ENCODE measurements around the gene TFR2.
"Not testable (repeated sequence)": the region's sequence is repeated elsewhere in the genome, so short reads cannot be mapped to it uniquely, and the experiment has no call there.

- not testable (repeated sequence) for TF ChIP-seq EZH2phosphoT487 (IDR thresholded peaks at IDR 0.05; ENCODE audit: borderline replicate concordance); CTCF (conservative IDR thresholded peaks at IDR 0.05; ENCODE audit: low read length)
Measured at GRCh38 chr7:100662194-100662776, 20.9 kb upstream of the TFR2 start.
